Left ventricle myocardium inferior (tissue), 1 donor: ENCODE results near the gene MC4R. TPM values are rescaled to one million over a fixed set of nuclear protein-coding genes. Genes with fewer than 3 reads are reported as not detected.

Source experiments
- DNase-seq: peaks from one replicate; pipeline ENCODE4 v3.0.0-alpha.2; 2020
- H3K27ac ChIP-seq: fragments of 200-600 bp; replicated peaks from 2 replicates; pipeline ENCODE4 v1.8.0; 2021
- H3K27me3 ChIP-seq: fragments of 200-600 bp; 2 replicates; pipeline ENCODE4 v1.8.0; 2021; ENCODE audit warnings: low read depth
- H3K36me3 ChIP-seq: fragments of 200-600 bp; 2 replicates; pipeline ENCODE4 v1.8.0; 2021
- H3K4me1 ChIP-seq: fragments of 200-600 bp; 2 replicates; pipeline ENCODE4 v1.8.0; 2021
- H3K4me3 ChIP-seq: fragments of 200-600 bp; 2 replicates; pipeline ENCODE4 v1.8.0; 2021; ENCODE audit warnings: mild to moderate bottlenecking, moderate library complexity
- H3K9me3 ChIP-seq: fragments of 200-600 bp; replicated peaks from 2 replicates; pipeline ENCODE4 v1.8.0; 2021
- intact Hi-C: fragments of 100-400 bp; cut with micrococcal nuclease; formaldehyde crosslinking; loops from one replicate; pipeline ENCODE4 v1.11.0; 2022
- total RNA-seq: library from RNA; stranded (reverse); fragmentation: NEBNext Ultra II Directional; extraction: Animal tissue kit (Norgen Biotek cat#: 25700); gene quantifications from one replicate; pipeline ENCODE4 v1.2.1, GENCODE V29; 2021
- TF ChIP-seq, protein P1 (sequence below): fragments of 200-600 bp; IDR thresholded peaks from 2 replicates; pipeline ENCODE4 v1.8.0; 2021; ENCODE audit warnings: antibody characterized with exemption, mild to moderate bottlenecking, borderline replicate concordance
- donor health status: DM: no; HTN: yes; CAD: no; lungs with severe emphysema.

The MC4R gene
- total RNA-seq, 1 donor from 2014 or later: not detected

DNA sequence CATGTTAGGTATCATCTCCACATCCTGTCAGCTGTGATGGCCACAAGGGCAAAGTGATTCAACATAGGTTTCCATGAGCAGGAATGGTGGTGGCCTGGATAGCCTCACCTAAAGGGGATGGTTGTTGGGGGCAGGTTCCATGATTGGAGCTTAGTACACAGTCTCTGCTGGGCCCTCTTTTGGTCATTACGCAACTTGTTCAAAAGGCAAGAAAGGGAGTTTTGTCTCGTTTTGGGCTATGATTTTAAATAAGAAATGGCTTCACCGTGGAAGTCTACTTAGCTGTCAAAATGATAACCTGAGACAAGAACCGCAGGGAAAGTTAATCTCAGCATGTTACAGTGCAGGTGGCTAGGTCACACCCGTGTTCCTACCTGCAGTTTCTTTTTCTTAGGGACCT is 13.1 kb upstream of the MC4R start:
- Histone ChIP-seq H3K4me1 (no peaks in the 10 kb centered on the region), H3K4me3 (no peak overlapping the region), H3K36me3 (no peaks in the 10 kb centered on the region), H3K27me3 (no peaks in the 10 kb centered on the region), H3K27ac (no peak overlapping the region), H3K9me3 (no peaks in the 10 kb centered on the region)
- no peak for DNase-seq
- intact Hi-C loops: no loop called here
- TF ChIP-seq, protein P1, sequence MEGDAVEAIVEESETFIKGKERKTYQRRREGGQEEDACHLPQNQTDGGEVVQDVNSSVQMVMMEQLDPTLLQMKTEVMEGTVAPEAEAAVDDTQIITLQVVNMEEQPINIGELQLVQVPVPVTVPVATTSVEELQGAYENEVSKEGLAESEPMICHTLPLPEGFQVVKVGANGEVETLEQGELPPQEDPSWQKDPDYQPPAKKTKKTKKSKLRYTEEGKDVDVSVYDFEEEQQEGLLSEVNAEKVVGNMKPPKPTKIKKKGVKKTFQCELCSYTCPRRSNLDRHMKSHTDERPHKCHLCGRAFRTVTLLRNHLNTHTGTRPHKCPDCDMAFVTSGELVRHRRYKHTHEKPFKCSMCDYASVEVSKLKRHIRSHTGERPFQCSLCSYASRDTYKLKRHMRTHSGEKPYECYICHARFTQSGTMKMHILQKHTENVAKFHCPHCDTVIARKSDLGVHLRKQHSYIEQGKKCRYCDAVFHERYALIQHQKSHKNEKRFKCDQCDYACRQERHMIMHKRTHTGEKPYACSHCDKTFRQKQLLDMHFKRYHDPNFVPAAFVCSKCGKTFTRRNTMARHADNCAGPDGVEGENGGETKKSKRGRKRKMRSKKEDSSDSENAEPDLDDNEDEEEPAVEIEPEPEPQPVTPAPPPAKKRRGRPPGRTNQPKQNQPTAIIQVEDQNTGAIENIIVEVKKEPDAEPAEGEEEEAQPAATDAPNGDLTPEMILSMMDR: no peak

- no peak overlapping the region for H3K27ac ChIP-seq
Observed at GRCh38 chr18:60383893-60384292, 11.3 kb upstream of the MC4R start.

DNA sequence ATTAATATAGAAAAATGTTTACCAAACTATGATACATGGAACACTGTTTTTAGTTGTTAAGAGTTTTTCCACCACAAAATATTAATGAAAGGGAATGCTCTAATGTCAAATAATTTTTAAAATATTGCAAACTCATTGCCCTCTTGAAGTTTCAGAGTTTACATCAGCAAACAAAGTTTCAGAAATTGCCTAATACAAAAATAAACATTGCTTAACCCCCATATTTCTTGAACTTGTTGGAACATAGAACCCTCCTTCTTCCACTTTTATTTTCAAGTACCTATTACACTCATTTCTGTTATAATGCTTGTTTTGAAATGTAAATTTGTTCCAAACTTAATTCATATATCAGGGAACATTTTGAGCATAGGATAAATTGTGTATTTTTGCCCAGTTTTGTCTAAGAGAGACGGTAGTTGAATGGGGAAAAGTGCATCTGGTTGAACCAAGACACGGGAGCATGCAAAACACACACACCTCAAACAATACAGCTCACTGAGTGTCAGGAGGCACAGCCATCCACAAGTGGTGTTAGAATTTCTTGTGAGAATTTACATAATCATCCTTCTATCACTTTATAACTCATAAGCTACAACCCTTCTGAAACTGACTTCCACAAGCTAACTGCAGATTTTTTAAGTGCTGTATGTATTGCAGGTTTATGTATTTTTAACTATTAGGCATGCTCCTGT is 5.3 kb upstream of the MC4R start:
- no peaks in the 10 kb centered on the region for H3K4me1 ChIP-seq
- peaks cover 9% of the 10 kb centered on the region for H3K9me3 ChIP-seq

More at GRCh38 chr18:60383893-60384292, 11.3 kb upstream of the MC4R start:
- DNase-seq: no peak
- Histone ChIP-seq H3K4me3 (no peak overlapping the region), H3K4me1 (no peaks in the 10 kb centered on the region), H3K27me3 (no peaks in the 10 kb centered on the region), H3K9me3 (no peaks in the 10 kb centered on the region), H3K36me3 (no peaks in the 10 kb centered on the region)
- TF ChIP-seq, protein P1: no peak
- intact Hi-C loops: no loop called here

DNA sequence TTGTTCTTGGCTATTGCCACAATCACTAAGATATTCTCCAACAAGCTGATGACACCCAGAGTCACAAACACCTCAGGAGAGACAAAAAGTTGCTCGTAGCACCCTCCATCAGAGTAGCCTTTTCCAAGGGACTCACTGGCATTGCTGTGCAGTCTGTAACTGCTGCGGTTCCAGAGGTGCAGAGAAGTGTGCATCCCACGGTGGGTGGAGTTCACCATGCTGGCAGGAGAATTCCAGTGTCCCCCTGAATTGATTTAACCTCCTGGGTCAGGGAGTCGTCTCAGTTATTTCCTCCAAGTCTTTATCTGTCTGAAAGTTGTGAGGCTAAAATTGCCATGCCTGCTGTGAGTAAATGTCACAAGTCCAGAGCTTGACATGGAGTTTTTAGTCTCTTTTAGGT is 443 bp downstream of the MC4R start:
- Histone ChIP-seq H3K9me3 (peaks cover 9% of the 10 kb centered on the region), H3K27ac (no peak overlapping the region), H3K36me3 (no peaks in the 10 kb centered on the region), H3K4me1 (no peaks in the 10 kb centered on the region), H3K4me3 (no peak overlapping the region), H3K27me3 (no peaks in the 10 kb centered on the region)
- DNase-seq: no peak
- intact Hi-C loops: no loop called here
- TF ChIP-seq, protein P1: no peak

More for the DNA sequence above, 5.3 kb upstream of the MC4R start:
- Histone ChIP-seq H3K27ac (no peak overlapping the region), H3K36me3 (no peaks in the 10 kb centered on the region), H3K27me3 (no peaks in the 10 kb centered on the region), H3K4me3 (no peak overlapping the region)
- no peak for DNase-seq
- intact Hi-C loops: no loop called here
- TF ChIP-seq, protein P1: no peak

- no peaks in the 10 kb centered on the region for H3K9me3 ChIP-seq
- H3K27ac ChIP-seq: no peak overlapping the region
- H3K27me3 ChIP-seq: no peaks in the 10 kb centered on the region
- no peak overlapping the region for H3K4me3 ChIP-seq
- H3K36me3 ChIP-seq: no peaks in the 10 kb centered on the region
- TF ChIP-seq, protein P1: no peak
- intact Hi-C loops: no loop called here
- no peak for DNase-seq
- H3K4me1 ChIP-seq: no peaks in the 10 kb centered on the region
Observed at GRCh38 chr18:60358516-60358915, 14.1 kb downstream of the MC4R start.
